HG03175 (cell line): Measurements from ENCODE around the gene SCFD1.
"Not testable (repeated sequence)": the region's sequence is repeated elsewhere in the genome, so short reads cannot be mapped to it uniquely, and the experiment has no call there.

Experiments used
- ATAC-seq: cut with Tn5 transposase; IDR thresholded peaks from one replicate; pipeline ENCODE4 v1.9.1; 2021; ENCODE audit warnings: mild to moderate bottlenecking, moderate library complexity; ENCODE audit not compliant: unreplicated experiment

Gene SCFD1

DNA sequence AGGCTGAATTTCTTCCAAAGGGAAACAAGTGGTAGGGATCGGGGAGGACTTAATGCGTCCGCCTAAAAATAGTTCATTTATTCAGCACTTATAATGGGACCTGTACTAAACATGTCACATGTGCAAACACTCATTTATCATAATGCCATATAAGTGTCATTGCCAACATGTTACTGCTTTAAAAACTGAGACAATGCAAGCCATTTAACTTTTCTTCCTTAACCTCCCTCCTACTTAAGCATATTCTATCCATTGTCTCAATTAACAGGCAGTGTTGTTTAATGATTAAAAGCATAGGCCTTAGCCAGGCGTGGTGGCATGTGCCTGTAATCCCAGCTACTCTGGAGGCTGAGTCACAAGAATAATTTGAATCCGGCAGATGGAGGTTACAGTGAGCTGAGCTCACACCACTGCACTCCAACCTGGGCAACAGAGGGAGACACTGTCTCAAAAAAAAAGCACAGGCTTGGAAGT is 13.5 kb upstream of the SCFD1 start:
- ATAC-seq = no peak

DNA sequence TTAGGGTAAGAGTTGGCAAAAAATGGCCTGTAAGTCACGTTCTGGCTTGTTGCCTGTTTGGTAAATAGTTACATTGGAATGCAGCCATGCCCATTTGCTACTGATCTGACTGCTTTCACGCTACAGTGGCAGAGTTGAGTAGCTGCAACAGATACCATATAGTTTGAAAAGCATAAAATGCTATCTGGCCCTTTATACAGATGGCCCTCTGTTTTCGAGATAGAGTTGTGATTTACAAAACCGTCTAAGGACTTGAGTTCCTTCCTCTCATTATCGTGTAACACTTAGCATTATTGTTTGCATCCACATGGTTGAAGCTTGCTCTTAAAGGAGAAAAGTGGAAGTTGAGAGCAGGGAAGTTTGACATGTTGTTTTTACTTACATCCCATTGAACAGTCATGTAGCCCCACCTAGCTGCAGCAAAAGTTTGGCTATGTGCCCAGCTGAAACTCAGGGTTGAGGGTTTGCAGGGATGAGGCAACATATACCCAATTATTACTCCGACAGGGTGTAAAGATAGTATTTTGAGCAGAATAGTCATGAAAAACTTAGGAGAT is 11.3 kb upstream of the SCFD1 start:
- no peak for ATAC-seq

DNA sequence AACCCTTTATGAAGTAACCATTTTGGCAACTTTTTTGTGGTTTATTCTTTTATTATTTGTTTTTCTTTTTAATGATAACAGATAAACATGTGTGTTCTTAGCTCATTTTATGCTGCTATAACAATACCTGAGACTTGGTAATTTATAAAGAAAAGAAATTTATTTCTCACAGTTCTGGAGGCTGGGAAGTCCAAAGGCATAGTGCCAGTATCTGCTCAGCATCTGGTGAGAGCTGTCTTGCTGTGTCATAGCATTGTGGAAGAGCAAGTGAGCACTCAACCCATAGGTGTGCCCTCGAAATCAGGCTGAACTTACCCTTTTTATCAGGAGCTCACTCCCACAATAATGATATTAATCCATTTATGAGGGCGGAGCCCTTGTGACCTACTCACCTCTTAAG is 8.0 kb upstream of the SCFD1 start:
- ATAC-seq = no peak

DNA sequence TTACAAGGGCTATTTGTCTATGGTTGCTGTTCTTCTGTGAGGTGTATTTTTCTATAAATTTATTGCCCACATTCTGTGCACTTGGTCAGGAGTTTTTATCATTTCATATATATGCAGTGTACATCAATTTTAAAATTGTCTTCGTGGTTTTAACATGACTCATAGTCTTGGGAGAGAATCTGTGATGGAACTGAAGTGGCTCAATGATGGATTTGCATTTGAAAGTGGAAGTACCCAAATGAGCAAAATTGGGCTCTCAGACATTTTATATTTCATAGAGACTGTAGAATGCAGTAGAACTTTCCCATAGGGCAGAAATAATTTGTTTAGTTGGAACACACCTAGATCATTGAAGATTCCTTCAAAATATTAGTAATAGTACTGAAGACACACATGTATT is 1.9 kb upstream of the SCFD1 start:
- ATAC-seq = peak; percentile 30

DNA sequence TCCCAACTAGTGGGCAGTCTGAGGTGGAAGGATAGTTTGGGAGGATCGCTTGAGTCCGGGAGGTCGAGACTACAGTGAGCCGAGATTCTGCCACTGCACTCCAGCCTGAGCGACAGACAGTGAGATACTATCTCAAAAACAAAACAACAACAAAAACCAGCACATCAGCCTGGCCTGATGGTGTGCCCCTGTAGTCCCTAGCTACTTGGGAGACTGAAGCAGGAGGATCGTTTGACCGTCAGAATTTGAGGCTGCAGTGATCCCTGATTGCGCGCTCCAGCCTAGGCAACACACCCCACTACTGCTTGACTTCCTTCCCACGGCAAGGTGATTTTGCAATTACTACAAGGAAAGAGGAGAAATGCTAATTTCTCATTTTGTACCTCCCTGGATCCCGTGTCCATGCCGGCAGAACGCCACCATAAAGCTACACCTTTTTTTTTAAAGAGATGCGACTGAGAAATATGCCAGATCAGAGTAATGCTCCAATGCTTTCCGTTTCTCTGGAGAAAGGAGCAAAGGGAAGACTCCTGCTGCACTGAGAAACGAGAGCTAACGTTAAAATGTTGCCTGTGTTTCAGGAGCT is 672 bp upstream of the SCFD1 start:
- peak; percentile 14 for ATAC-seq

DNA sequence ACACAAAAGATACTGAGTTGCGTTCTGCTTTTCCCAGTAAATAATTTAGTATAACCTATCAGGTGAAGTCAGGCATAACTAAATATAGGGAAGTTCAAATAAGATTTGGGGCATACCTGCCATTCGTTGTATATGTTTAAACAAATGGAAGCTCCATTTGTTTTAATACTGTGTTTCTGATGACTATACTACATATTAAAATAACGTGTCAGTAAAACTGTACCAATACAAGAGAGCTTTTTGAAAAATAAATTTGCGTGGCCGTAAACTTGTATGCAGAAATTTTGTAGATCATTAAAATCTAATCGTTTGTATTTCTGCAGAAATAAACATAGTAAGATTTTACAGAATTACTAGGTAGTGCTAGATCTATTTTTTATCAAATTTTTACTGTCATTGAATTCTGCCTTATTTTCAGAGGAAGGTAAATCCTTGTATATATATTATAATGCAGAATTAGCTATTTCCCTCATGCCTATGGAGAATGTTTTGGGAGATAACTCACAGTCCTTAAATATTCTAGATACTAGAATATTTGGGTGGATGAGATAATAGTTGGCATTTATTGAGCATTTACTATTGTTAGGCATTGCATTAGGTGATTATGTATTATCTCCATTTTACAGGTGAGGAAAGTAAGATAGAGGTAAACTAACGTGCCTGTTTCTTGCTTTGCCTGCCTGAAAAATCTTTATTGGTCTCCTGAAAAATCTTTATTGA is 1.5 kb downstream of the SCFD1 start:
- no peak for ATAC-seq

DNA sequence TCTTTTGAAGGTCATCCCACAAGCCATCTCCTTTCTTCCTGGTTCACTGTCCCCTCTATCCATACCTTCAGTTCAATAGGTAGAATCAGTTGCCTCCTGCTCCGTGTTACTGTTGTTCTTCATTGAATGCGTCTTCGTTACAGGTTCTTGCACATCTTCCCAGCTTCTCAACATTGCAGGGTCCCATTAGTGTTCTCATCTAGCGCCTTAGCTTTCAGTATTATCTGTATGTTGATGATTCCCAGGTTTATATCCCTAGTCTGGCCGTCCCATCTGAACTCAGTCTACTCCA is 2.0 kb downstream of the SCFD1 start:
- no peak for ATAC-seq

DNA sequence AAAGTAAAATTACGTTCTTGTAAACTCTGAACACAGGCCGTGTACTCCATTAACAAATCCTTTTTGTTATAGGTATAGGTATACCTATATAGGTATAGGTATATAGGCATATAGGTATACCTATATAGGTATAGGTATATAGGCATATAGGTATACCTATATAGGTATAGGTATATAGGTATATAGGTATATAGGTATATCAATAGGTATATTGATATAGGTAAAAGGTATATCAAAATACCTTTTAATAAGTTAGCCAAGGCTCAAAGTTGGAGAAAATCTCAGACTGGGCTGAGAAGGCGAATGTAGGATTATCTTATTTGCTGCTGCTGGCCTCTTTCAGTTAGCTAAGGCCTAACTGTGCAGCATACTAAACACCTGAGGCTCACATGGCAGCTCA is 3.4 kb downstream of the SCFD1 start:
- ATAC-seq = no peak

DNA sequence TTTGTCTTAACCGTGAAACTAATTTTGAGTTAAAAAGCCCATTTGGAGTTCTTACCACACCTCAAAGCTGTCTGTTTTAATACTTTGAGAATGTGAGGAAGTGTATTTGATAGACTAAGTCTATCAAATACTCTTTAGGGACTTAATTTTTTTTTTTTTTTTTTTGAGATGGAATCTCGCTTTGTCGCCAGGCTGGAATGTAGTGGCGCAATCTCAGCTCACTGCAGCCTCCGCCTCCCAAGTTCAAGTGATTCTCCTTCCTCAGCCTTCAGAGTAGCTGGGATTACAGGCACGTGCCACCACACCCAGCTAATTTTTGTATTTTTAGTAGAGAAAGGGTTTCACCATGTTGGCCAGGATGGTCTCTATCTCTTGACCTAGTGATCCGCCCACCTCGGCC is 7.3 kb downstream of the SCFD1 start:
- ATAC-seq = not testable (repeated sequence)

DNA sequence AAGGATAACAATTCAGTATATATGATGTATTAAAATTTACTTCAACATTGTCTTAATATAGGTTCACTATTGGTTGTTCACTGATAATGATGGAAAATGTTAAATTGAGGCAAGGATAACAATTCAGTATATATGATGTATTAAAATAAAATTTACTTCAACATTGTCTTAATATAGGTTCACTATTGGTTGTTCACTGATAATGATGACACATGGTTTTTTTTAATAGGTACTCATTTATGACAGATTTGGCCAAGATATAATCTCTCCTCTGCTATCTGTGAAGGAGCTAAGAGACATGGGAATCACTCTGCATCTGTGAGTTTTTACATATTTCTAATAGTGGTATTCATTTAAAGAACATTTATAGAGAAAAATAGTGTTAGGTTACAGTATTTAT is 8.1 kb downstream of the SCFD1 start:
- no peak for ATAC-seq

DNA sequence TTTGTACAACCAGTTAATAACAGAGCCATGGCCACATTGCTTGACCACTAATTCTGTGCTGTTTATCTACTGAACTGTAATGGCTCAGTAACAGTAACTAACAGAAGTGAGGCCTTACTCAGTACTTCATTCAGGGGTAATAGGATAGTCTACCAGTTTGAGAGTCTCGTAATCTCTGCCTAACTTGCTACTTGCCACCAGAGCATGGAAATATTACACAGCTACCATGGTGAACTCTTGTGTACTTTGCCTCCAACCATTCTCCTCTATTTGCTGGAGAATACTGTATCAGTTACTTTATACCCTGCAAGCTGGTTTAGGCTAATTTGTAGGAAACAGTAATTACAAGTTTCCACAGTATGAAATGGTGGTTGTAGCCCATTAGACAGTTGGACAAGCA is 10.6 kb downstream of the SCFD1 start:
- no peak for ATAC-seq

DNA sequence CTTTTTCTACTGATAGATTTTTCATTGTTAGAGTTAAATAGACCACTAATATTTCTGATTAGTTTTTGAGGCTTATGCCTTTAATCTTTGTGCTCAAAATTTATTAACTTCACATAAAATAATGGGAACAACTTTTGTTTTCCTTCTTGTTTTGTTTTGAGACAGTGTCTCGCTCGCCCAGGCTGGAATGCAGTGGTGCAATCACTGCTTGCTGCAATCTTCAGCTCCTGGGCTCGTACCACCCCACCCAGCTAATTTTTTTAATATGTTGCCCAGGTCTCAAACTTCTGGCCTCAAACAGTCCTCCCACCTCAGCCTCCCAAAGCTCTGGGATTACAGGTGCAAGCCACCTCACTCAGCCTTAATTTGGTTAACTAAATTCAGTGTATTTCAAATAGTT is 16.8 kb downstream of the SCFD1 start:
- ATAC-seq = no peak

DNA sequence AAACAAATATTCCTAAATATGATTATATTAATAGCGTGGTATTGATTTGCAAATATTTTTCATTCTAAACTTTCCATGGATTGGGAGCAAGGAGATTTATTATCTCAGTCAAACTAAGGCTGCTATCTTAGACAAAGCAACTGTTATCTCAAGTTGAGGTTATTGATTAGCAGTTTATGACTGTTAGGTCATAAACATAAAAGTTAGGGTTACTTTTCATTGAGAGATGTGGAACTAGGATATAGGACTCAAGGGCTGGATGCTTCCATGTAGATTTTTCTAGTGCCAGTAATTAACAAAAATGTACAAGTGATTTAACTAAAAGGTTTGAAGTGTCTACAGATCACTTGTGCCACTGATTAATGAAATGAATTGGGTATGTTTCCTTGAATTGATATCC is 19.1 kb downstream of the SCFD1 start:
- no peak for ATAC-seq

DNA sequence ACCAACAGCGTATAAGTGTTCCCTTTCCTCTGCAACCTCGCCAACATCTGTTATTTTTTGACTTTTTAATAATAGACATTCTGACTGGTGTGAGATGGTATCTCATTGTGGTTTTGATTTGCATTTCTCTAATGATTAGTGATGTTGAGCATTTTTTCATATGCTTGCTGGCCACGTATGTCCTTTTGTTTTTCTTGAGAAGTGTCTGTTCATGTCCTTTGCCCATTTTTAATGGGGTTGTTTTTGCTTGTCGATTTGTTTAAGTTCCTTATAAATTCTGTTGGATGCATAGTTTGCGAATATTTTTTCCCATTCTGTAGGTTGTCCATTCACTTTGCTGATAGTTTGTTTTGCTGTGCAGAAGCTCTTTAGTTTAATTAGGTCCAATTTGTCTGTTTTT is 22.3 kb downstream of the SCFD1 start:
- not testable (repeated sequence) for ATAC-seq

DNA sequence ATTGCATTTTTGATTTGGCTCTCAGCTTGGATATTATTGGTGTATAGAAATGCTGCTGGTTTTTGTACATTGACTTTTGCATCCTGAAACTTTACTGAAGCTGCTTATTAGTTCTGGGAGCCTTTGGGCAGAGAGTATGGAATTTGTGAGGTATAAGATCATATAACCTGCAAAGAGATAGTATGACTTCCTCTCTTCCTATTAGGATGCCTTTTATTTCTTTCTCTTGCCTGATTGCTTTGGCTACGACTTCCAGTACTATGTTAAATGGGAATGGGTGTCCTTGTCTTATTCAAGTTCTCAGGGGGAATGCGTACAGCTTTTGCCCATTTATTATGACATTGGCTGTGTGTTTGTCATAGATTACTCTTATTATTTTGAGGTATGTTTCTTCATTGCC is 23.5 kb downstream of the SCFD1 start:
- ATAC-seq = no peak

DNA sequence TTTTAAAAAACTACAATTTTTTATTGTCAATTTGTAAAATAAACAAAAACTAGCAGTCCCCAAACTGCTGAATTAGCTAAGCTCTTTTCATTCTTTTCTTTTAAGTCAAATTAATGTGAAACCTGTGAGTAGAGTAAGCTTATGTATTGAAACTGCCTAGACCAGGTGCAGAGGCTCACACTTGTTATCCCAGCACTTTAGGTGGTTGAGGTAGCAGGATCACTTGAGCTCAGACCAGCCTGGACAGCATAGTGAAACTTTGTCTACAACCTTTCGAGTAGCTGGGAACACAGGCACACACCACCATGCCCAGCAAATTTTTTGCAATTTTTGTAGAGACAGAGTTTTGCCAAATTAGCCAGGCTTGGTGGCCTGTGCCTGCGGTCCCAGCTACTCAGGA is 26.4 kb downstream of the SCFD1 start:
- no peak for ATAC-seq

DNA sequence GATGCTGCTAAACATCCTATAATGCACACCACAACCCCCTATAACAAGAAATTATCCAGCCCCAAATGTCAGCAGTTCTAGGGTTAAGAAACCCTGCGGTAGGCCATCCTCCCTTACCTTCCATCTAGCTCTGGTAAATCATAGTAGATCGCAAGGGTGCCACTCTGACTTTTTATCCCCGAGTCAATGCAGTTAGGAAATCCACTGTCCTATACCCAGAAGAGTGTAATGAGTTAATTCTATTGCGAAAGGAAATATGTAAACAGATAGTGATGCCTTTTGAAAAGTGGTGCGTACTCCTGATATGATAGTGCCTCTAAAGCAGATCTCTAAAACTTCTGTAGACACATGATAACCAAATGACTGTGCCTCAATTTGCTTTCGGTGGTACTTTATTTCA is 29.8 kb downstream of the SCFD1 start:
- ATAC-seq = no peak

DNA sequence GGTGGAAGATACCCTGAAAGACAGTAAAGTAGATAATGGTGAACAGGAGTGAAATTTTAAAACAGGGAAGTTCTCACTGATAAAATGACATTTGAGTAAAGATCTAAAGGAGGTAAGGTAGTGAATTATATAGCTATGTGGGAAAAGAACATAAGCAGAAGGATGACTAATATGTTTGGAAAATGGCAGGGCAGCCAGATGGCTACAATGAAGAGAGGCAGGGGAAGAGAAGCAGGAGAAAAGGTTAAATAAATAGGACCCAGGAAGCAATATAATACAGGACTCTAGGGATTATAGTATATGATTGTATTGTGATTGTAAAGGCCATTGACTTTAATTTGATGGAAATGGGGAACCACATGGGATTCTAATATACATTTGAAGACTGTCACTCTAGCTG is 33.0 kb downstream of the SCFD1 start:
- ATAC-seq = no peak

DNA sequence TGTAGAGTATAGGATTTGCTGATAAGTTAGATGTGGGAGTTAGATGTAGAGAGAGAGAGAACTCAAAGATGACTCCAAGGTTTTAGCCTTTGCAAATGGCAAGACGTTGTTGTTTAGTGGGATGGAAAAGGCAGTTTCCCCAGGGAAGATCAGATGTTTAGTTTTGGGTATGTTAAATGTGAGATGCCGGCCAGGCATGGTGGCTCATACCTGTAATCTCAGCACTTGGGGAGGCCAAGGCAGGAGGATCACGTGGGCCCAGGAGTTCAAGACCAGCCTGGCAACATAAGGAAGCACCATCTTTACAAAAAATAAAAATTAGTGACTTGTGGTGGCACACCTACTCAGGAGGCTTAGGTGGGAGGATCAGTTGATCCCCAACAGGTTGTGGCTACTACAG is 33.5 kb downstream of the SCFD1 start:
- ATAC-seq = no peak

DNA sequence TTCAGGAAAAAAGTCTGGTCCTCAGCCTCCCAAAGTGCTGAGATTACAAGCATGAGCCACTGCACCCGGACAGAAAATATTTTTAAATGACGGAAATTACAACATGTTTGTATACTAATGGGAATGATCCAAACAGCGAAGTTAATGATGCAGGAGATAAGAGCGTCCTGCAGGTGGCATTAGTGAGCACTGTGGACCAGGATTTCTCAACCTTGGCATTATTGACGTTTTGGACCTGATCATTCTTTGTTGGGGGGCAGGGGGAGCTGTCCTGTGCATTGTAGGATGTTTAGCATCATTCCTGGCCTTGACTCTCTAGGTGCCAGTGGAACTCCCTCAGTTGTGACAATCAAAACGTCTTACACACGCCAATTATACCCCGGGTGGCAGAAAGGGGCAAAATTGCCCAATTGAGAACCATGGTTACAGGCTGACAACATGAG is 34.1 kb downstream of the SCFD1 start:
- no peak for ATAC-seq

DNA sequence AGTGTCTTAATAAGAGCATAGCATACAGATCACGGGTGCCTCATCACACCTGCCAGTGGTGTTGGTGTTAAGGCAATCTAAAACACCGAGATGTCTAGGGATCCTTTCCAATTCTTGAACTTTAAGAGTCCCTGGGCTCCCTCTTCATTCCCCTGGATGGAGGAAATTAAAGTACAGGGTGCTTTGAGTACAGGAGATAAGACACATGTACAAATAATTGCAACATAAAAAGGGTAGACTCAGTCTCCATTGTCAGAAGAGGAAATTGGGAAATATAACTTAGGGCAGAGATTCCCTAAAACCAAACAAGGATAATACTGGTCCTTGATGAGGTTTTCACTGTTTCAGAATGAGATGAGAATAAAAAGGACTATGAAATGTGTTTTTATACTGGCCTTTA is 34.9 kb downstream of the SCFD1 start:
- ATAC-seq = no peak

DNA sequence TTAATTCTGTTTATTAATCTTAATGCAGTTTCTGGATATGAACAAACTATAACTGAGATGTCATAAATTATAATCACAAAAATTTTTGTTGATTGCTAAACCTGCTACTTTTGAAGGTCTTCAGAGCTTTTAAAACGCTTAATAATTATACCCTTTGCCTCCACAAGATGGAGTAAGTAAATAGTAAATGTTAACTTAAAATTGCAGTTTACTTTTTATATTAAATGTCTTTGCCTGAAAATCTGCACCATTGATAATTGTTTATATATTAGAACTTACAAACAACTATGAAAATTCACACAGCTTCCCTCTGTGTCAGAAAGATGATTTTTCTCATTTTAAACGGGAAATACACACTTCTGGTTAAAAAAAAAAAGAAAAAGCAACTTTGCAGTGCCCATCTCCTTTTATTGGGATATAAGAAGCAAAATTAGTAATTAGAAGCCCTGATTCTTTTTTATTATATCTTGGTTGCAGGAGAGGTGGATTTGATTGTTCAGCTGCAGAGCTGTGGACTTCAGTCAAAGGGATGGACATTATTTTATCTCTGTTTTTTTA is 35.6 kb downstream of the SCFD1 start:
- ATAC-seq = no peak
